CD14-positive monocyte (primary cell): Measurements from ENCODE around the gene MEX3B. TPM values are rescaled to one million over a fixed set of nuclear protein-coding genes. Genes with fewer than 3 reads are reported as not detected.

Experiments used
- DNase-seq, 3 donors: peaks; one replicate each; pipeline ENCODE4 v3.0.0-alpha.2; 2011 to 2022
- H2AFZ ChIP-seq: 2 replicates; pipeline ENCODE4 v1.6.0; 2012; ENCODE audit warnings: mild to moderate bottlenecking, low read depth, low read length, inconsistent platforms; ENCODE audit not compliant: insufficient read depth, poor library complexity, severe bottlenecking
- H3K27ac ChIP-seq, 2 donors: 1 replicate in 1 of 2; 2 replicates in 1 of 2; pipeline ENCODE4 v1.5.1; 2012 to 2013; ENCODE audit warnings: low read length in 2 of 2, control low read depth in 1 of 2, inconsistent platforms in 1 of 2, low read depth in 1 of 2, mild to moderate bottlenecking in 1 of 2
- H3K27me3 ChIP-seq, 2 donors: one replicate each; pipeline versions ENCODE4 v1.6.0 to v1.6.1; 2011 to 2013; ENCODE audit warnings: low read length in 2 of 2; ENCODE audit not compliant: control insufficient read depth in 2 of 2, insufficient read depth in 2 of 2
- H3K36me3 ChIP-seq, 2 donors: replicated peaks in 1 of 2; 1 replicate in 1 of 2; 2 replicates in 1 of 2; pipeline versions ENCODE4 v1.5.1 to v1.6.1; 2012 to 2013; ENCODE audit warnings: low read length in 2 of 2, control low read depth in 1 of 2, inconsistent platforms in 1 of 2, mild to moderate bottlenecking in 1 of 2; ENCODE audit not compliant: insufficient read depth in 2 of 2, control insufficient read depth in 1 of 2
- H3K4me1 ChIP-seq, 2 donors: 1 replicate in 1 of 2; 2 replicates in 1 of 2; pipeline versions ENCODE4 v1.5.1 to v1.6.1; 2012 to 2013; ENCODE audit warnings: low read length in 2 of 2, control low read depth in 1 of 2, inconsistent platforms in 1 of 2, mild to moderate bottlenecking in 1 of 2, moderate library complexity in 1 of 2; ENCODE audit not compliant: insufficient read depth in 2 of 2, control insufficient read depth in 1 of 2
- H3K4me2 ChIP-seq: replicated peaks from 2 replicates; pipeline ENCODE3; 2012; ENCODE audit warnings: low read length, moderate library complexity, mild to moderate bottlenecking; ENCODE audit not compliant: poor library complexity, severe bottlenecking; ENCODE audit errors: extremely low read depth
- H3K4me3 ChIP-seq, 3 experiments: fragments of 200-600 bp in 1 of 3; sonication (generic) in 1 of 3; replicated peaks in 1 of 3; 1 replicate in 2 of 3; 2 replicates in 1 of 3; pipeline ENCODE4 v1.5.1; 2011 to 2013; ENCODE audit warnings: low read length in 3 of 3, mild to moderate bottlenecking in 3 of 3, control low read depth in 2 of 3, low read depth in 2 of 3, inconsistent platforms in 1 of 3, moderate library complexity in 1 of 3
- H3K79me2 ChIP-seq: 2 replicates; pipeline ENCODE4 v1.6.0; 2012; ENCODE audit warnings: mild to moderate bottlenecking, control low read depth, inconsistent platforms, low read length, moderate library complexity; ENCODE audit not compliant: insufficient read depth
- H3K9ac ChIP-seq: 2 replicates; pipeline ENCODE4 v1.6.0; 2017; ENCODE audit warnings: low read length, mild to moderate bottlenecking; ENCODE audit not compliant: insufficient read depth, poor library complexity, severe bottlenecking
- H3K9me3 ChIP-seq, 2 donors: replicated peaks in 1 of 2; 1 replicate in 1 of 2; 2 replicates in 1 of 2; pipeline versions ENCODE4 v1.5.1 to v1.6.1; 2012 to 2013; ENCODE audit warnings: low read length in 2 of 2, control low read depth in 1 of 2; ENCODE audit not compliant: control insufficient read depth in 1 of 2, insufficient read depth in 1 of 2
- H4K20me1 ChIP-seq: 2 replicates; pipeline ENCODE4 v1.6.0; 2012; ENCODE audit warnings: mild to moderate bottlenecking, low read length, control low read depth, moderate library complexity; ENCODE audit not compliant: insufficient read depth
- H3K27ac Mint-ChIP-seq, 7 donors: one replicate each; pipeline ENCODE4 v1.8.0; 2020; ENCODE audit warnings: mild to moderate bottlenecking in 7 of 7, mixed read lengths in 7 of 7, moderate library complexity in 6 of 7, inconsistent platforms in 2 of 7
- H3K27me3 Mint-ChIP-seq, 3 donors: one replicate each; pipeline ENCODE4 v1.8.0; 2021 to 2022; ENCODE audit warnings: low read depth in 3 of 3, mild to moderate bottlenecking in 3 of 3, mixed read lengths in 3 of 3, moderate library complexity in 3 of 3, inconsistent platforms in 1 of 3
- H3K36me3 Mint-ChIP-seq, 2 donors: one replicate each; pipeline ENCODE4 v1.8.0; 2020; ENCODE audit warnings: mixed read lengths in 2 of 2, inconsistent platforms in 1 of 2, mild to moderate bottlenecking in 1 of 2
- H3K4me1 Mint-ChIP-seq: one replicate; pipeline ENCODE4 v1.8.0; 2020; ENCODE audit warnings: mild to moderate bottlenecking, mixed read lengths
- H3K4me3 Mint-ChIP-seq, 2 donors: one replicate each; pipeline ENCODE4 v1.8.0; 2020; ENCODE audit warnings: mild to moderate bottlenecking in 2 of 2, mixed read lengths in 2 of 2, moderate library complexity in 1 of 2
- H3K9me3 Mint-ChIP-seq, 7 donors: one replicate each; pipeline ENCODE4 v1.8.0; 2020 to 2022; ENCODE audit warnings: mixed read lengths in 7 of 7, mild to moderate bottlenecking in 6 of 7, moderate library complexity in 6 of 7, inconsistent platforms in 2 of 7
- WGBS: methylation state at CpG from one replicate; pipeline ENCODE4 v1.1.5; 2013; ENCODE audit warnings: missing lambda C conversion rate; ENCODE audit not compliant: insufficient coverage; 5-methylcytosine and 5-hydroxymethylcytosine counted together
- intact Hi-C, 2 donors: fragments of 100-400 bp; cut with micrococcal nuclease; formaldehyde crosslinking; loops; one replicate each; pipeline versions ENCODE4 v1.15.0 to v1.15.1; 2023
- polyA plus RNA-seq, 3 donors: library from polyadenylated mRNA; depleted of rRNA in 1 of 3; unstranded in 2 of 3; stranded (reverse) in 1 of 3; fragments of 300-500 nt in 2 of 3; fragments of >200 nt in 1 of 3; fragmentation: Illumina TruSeq in 2 of 3; gene quantifications; 1 replicate in 2 of 3; 2 replicates in 1 of 3; pipeline ENCODE4 v1.2.3, GENCODE V29; 2012 to 2021
- TF ChIP-seq, protein P1 (sequence below): fragments of 200-600 bp; IDR thresholded peaks from one replicate; pipeline ENCODE4 v1.8.0; 2022; ENCODE audit warnings: antibody characterized with exemption, mild to moderate bottlenecking

The MEX3B gene
- polyA plus RNA-seq, 3 donors: 0.05 to 4.7 TPM; not detected in 1

DNA sequence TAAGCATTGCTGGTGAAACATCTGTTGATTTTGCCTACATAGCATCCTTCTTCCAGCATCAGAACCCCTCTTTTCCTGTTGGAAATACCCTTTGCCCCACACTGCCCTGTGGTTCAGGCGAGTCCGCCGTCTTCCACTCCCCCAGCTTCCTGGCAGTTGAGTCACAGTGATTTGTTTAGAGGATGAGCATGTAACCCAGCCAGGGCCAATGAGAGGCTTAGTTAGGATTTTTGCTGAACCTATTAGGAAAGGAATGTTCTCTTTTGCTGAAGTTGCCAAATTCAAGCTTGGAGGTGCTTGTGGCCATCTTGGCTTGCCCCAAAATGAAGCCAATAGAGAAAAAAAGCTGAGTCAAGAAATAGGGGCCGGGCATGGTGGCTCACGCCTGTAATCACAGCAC, 19.0 kb upstream of the MEX3B start:
- DNase-seq: no peak
- Histone ChIP-seq H3K4me1 (no peaks in the 10 kb centered on the region), H3K4me3 (no peak overlapping the region), H3K4me2 (no peak overlapping the region), H3K27ac (no peak overlapping the region), H3K36me3 (no peaks in the 10 kb centered on the region), H3K9ac (no peak overlapping the region), H3K79me2 (no peaks in the 10 kb centered on the region), H2AFZ (no peak overlapping the region), H3K9me3 (no peaks in the 10 kb centered on the region), H3K27me3 (peaks cover 0 to 5% of the 10 kb centered on the region in 2 donors), H4K20me1 (no peaks in the 10 kb centered on the region)
- intact Hi-C loops: no loop called here
- Mint-ChIP-seq H3K9me3 (peaks cover 0 to 3% (median 0%) of the 10 kb centered on the region in 7 donors), H3K27me3 (peaks cover 16 to 20% (median 20%) of the 10 kb centered on the region in 3 donors), H3K27ac (no peak overlapping the region), H3K36me3 (no peaks in the 10 kb centered on the region), H3K4me3 (no peak overlapping the region), H3K4me1 (no peaks in the 10 kb centered on the region)
- TF ChIP-seq, protein P1, sequence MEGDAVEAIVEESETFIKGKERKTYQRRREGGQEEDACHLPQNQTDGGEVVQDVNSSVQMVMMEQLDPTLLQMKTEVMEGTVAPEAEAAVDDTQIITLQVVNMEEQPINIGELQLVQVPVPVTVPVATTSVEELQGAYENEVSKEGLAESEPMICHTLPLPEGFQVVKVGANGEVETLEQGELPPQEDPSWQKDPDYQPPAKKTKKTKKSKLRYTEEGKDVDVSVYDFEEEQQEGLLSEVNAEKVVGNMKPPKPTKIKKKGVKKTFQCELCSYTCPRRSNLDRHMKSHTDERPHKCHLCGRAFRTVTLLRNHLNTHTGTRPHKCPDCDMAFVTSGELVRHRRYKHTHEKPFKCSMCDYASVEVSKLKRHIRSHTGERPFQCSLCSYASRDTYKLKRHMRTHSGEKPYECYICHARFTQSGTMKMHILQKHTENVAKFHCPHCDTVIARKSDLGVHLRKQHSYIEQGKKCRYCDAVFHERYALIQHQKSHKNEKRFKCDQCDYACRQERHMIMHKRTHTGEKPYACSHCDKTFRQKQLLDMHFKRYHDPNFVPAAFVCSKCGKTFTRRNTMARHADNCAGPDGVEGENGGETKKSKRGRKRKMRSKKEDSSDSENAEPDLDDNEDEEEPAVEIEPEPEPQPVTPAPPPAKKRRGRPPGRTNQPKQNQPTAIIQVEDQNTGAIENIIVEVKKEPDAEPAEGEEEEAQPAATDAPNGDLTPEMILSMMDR: no peak
- WGBS: no CpG with 5 or more reads among the region's 5 CpGs

DNA sequence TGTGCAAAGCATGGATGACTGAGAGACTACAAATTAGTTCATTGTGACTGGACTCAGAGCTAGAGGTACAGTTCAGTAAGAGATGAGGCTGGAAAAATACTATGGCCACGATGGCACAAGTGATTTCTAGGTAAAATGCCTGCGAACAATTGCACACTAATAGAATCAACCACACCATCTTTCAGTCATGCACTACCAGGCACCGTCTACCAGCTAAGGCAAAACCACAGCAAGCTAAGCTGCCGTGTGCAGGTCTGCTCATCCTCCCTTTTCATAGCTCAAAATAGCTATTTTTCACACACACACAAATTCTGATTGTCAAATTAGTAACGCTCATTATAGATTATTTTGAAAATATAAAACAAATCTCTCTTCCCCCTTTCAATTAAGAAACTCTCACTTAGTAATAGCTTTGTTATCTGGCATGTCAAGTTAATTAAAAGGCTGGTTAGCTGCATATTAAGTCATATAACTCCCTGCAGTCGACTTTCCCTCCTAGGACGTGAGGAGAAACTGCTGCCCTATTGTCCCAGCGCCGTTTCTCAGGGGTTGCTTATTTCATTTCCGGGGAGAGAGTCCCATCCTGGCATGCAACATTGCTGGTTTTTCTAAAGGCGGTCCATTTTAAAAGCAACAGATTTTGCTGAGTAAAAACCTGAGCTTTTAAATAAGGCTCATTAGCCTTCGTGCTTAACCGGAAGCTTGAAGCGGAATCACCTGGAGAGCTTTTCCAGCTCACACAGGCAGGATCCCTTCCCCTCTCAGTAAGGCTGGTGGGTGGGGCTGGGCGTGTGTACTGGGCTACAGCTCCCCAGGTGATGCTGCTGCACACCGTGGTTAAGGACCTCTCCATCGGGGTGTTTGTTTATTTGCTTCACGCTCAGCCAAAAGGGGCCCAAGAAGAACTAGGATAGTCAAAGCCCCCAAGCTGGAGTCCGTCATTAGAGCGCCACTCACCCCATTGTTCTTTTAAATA, 16.9 kb upstream of the MEX3B start:
- peaks cover 0 to 3% (median 0%) of the 10 kb centered on the region in 7 donors for H3K9me3 Mint-ChIP-seq
- no peak for DNase-seq

More for the DNA sequence above, 16.9 kb upstream of the MEX3B start:
- intact Hi-C loops: no loop called here
- Histone ChIP-seq H3K79me2 (no peaks in the 10 kb centered on the region), H3K27me3 (peaks cover under 1 to 12% of the 10 kb centered on the region in 2 donors), H4K20me1 (no peaks in the 10 kb centered on the region), H3K9me3 (no peaks in the 10 kb centered on the region), H3K9ac (no peak overlapping the region), H3K27ac (no peak overlapping the region), H3K4me2 (no peak overlapping the region), H3K4me1 (no peaks in the 10 kb centered on the region), H3K4me3 (no peak overlapping the region), H2AFZ (no peak overlapping the region), H3K36me3 (no peaks in the 10 kb centered on the region)
- Mint-ChIP-seq H3K4me3 (peak overlapping the region in 1 of 2 donors; percentile 3), H3K27me3 (peaks cover 23 to 34% (median 24%) of the 10 kb centered on the region in 3 donors), H3K36me3 (no peaks in the 10 kb centered on the region), H3K27ac (no peak overlapping the region), H3K4me1 (peaks cover 4% of the 10 kb centered on the region)
- TF ChIP-seq, protein P1: no peak
- 31% methylated on average over 14 of the region's 20 CpGs for WGBS
